ENCODE measurements around the gene DHDH.
"Not testable (repeated sequence)": the region's sequence is repeated elsewhere in the genome, so short reads cannot be mapped to it uniquely, and the experiment has no call there.

Gene DHDH

GRCh38 chr19:48922548-48923490 lies 10.7 kb upstream of the DHDH start:
- no peak overlapping the region for H3K27ac Mint-ChIP-seq
- H3K9me3 Mint-ChIP-seq = no peaks in the 10 kb centered on the region
- ATAC-seq (ENCODE audit: low read depth) = no peak
- peaks cover 21% of the 10 kb centered on the region for H3K36me3 Mint-ChIP-seq
- no peaks in the 10 kb centered on the region for H3K27me3 Mint-ChIP-seq
- DNase-seq (ENCODE audit: low spot score in 2 of 2) = no peak
- H3K4me3 Mint-ChIP-seq = no peak overlapping the region
- H3K4me1 Mint-ChIP-seq = peaks cover 7% of the 10 kb centered on the region

- H3K4me1 Mint-ChIP-seq = no peaks in the 10 kb centered on the region
- H3K27me3 Mint-ChIP-seq = no peaks in the 10 kb centered on the region
- ATAC-seq (ENCODE audit: low read depth) (no peak), DNase-seq (ENCODE audit: low spot score in 2 of 2) (no peak)
- H3K4me3 Mint-ChIP-seq = no peak overlapping the region
- H3K27ac Mint-ChIP-seq = no peak overlapping the region
- H3K36me3 Mint-ChIP-seq = peaks cover 12% of the 10 kb centered on the region
- no peaks in the 10 kb centered on the region for H3K9me3 Mint-ChIP-seq
Measured at GRCh38 chr19:48925240-48925843, 8.2 kb upstream of the DHDH start.

GRCh38 chr19:48925890-48926289 lies 7.6 kb upstream of the DHDH start:
- not testable (repeated sequence) for H3K27ac Mint-ChIP-seq; DNase-seq (ENCODE audit: low spot score in 2 of 2); H3K4me1 Mint-ChIP-seq; ATAC-seq (ENCODE audit: low read depth); H3K9me3 Mint-ChIP-seq; H3K27me3 Mint-ChIP-seq; H3K4me3 Mint-ChIP-seq
- H3K36me3 Mint-ChIP-seq = peaks cover 12% of the 10 kb centered on the region

- no peak overlapping the region for H3K27ac Mint-ChIP-seq
- H3K27me3 Mint-ChIP-seq = peaks cover under 1% of the 10 kb centered on the region
- H3K4me3 Mint-ChIP-seq = no peak overlapping the region
- H3K9me3 Mint-ChIP-seq = no peaks in the 10 kb centered on the region
- DNase-seq (ENCODE audit: low spot score in 2 of 2) (no peak), ATAC-seq (ENCODE audit: low read depth) (no peak)
- H3K36me3 Mint-ChIP-seq = peaks cover 6% of the 10 kb centered on the region
- no peaks in the 10 kb centered on the region for H3K4me1 Mint-ChIP-seq
Measured at GRCh38 chr19:48926909-48927308, 6.6 kb upstream of the DHDH start.

GRCh38 chr19:48927692-48928091 lies 5.8 kb upstream of the DHDH start:
- not testable (repeated sequence) for H3K9me3 Mint-ChIP-seq; H3K4me1 Mint-ChIP-seq; DNase-seq (ENCODE audit: low spot score in 2 of 2); ATAC-seq (ENCODE audit: low read depth); H3K27ac Mint-ChIP-seq; H3K4me3 Mint-ChIP-seq; H3K36me3 Mint-ChIP-seq; H3K27me3 Mint-ChIP-seq

- Mint-ChIP-seq H3K27ac (no peak overlapping the region), H3K36me3 (no peaks in the 10 kb centered on the region), H3K4me3 (no peak overlapping the region)
Measured at GRCh38 chr19:48928164-48929025, 5.1 kb upstream of the DHDH start.

GRCh38 chr19:48934837-48935236 lies 1.3 kb downstream of the DHDH start:
- no peak for ATAC-seq (ENCODE audit: low read depth)
- peaks cover 6% of the 10 kb centered on the region for H3K4me1 Mint-ChIP-seq
- H3K27ac Mint-ChIP-seq = no peak overlapping the region
- H3K9me3 Mint-ChIP-seq = no peaks in the 10 kb centered on the region
- peak overlapping the region; percentile 46 for H3K4me3 Mint-ChIP-seq
- H3K27me3 Mint-ChIP-seq = peaks cover 3% of the 10 kb centered on the region
- no peak for DNase-seq (ENCODE audit: low spot score in 2 of 2)
- H3K36me3 Mint-ChIP-seq = no peaks in the 10 kb centered on the region

More at GRCh38 chr19:48928164-48929025, 5.1 kb upstream of the DHDH start:
- Mint-ChIP-seq H3K9me3 (no peaks in the 10 kb centered on the region), H3K4me1 (peaks cover 3% of the 10 kb centered on the region), H3K27me3 (peaks cover 2% of the 10 kb centered on the region)
- ATAC-seq (ENCODE audit: low read depth) = no peak
- no peak for DNase-seq (ENCODE audit: low spot score in 2 of 2)

GRCh38 chr19:48935864-48936263 lies 2.4 kb downstream of the DHDH start:
- H3K27ac Mint-ChIP-seq = no peak overlapping the region
- no peak overlapping the region for H3K4me3 Mint-ChIP-seq
- no peaks in the 10 kb centered on the region for H3K36me3 Mint-ChIP-seq
- no peaks in the 10 kb centered on the region for H3K9me3 Mint-ChIP-seq
- H3K4me1 Mint-ChIP-seq = peaks cover 6% of the 10 kb centered on the region
- DNase-seq (ENCODE audit: low spot score in 2 of 2) (no peak), ATAC-seq (ENCODE audit: low read depth) (no peak)
- H3K27me3 Mint-ChIP-seq = peaks cover 3% of the 10 kb centered on the region

- Mint-ChIP-seq H3K27me3 (peaks cover 1% of the 10 kb centered on the region), H3K27ac (no peak overlapping the region), H3K9me3 (no peaks in the 10 kb centered on the region), H3K4me3 (no peak overlapping the region), H3K4me1 (peaks cover 5% of the 10 kb centered on the region), H3K36me3 (no peaks in the 10 kb centered on the region)
- DNase-seq (ENCODE audit: low spot score in 2 of 2) (no peak), ATAC-seq (ENCODE audit: low read depth) (no peak)
Measured at GRCh38 chr19:48938256-48938655, 4.8 kb downstream of the DHDH start.

GRCh38 chr19:48940902-48941301 lies 7.4 kb downstream of the DHDH start:
- Mint-ChIP-seq H3K9me3 (no peaks in the 10 kb centered on the region), H3K36me3 (no peaks in the 10 kb centered on the region), H3K27ac (no peak overlapping the region), H3K27me3 (peaks cover 1% of the 10 kb centered on the region), H3K4me3 (no peak overlapping the region), H3K4me1 (no peaks in the 10 kb centered on the region)
- ATAC-seq (ENCODE audit: low read depth) = no peak
- DNase-seq (ENCODE audit: low spot score in 2 of 2) = no peak

- Mint-ChIP-seq H3K4me3 (no peak overlapping the region), H3K9me3 (no peaks in the 10 kb centered on the region), H3K27me3 (no peaks in the 10 kb centered on the region), H3K4me1 (no peaks in the 10 kb centered on the region), H3K27ac (no peak overlapping the region), H3K36me3 (no peaks in the 10 kb centered on the region)
- no peak for ATAC-seq (ENCODE audit: low read depth)
- DNase-seq (ENCODE audit: low spot score in 2 of 2) = no peak
Measured at GRCh38 chr19:48943081-48943480, 9.6 kb downstream of the DHDH start.

GRCh38 chr19:48945415-48945814 lies 11.9 kb downstream of the DHDH start:
- H3K9me3 Mint-ChIP-seq = peaks cover 1% of the 10 kb centered on the region
- ATAC-seq (ENCODE audit: low read depth) (no peak), DNase-seq (ENCODE audit: low spot score in 2 of 2) (no peak)
- no peak overlapping the region for H3K4me3 Mint-ChIP-seq
- no peaks in the 10 kb centered on the region for H3K36me3 Mint-ChIP-seq
- H3K27me3 Mint-ChIP-seq = no peaks in the 10 kb centered on the region
- no peak overlapping the region for H3K27ac Mint-ChIP-seq
- H3K4me1 Mint-ChIP-seq = no peaks in the 10 kb centered on the region

- no peaks in the 10 kb centered on the region for H3K27me3 Mint-ChIP-seq
- DNase-seq (ENCODE audit: low spot score in 2 of 2) (no peak), ATAC-seq (ENCODE audit: low read depth) (no peak)
- no peak overlapping the region for H3K4me3 Mint-ChIP-seq
- no peaks in the 10 kb centered on the region for H3K36me3 Mint-ChIP-seq
- H3K4me1 Mint-ChIP-seq = no peaks in the 10 kb centered on the region
- H3K9me3 Mint-ChIP-seq = peaks cover 1% of the 10 kb centered on the region
- no peak overlapping the region for H3K27ac Mint-ChIP-seq
Measured at GRCh38 chr19:48945817-48946216, 12.3 kb downstream of the DHDH start.
